ENCODE results near the gene ZBTB33. TPM values are rescaled to one million over a fixed set of nuclear protein-coding genes. Genes with fewer than 3 reads are reported as not detected.

The ZBTB33 gene, protein sequence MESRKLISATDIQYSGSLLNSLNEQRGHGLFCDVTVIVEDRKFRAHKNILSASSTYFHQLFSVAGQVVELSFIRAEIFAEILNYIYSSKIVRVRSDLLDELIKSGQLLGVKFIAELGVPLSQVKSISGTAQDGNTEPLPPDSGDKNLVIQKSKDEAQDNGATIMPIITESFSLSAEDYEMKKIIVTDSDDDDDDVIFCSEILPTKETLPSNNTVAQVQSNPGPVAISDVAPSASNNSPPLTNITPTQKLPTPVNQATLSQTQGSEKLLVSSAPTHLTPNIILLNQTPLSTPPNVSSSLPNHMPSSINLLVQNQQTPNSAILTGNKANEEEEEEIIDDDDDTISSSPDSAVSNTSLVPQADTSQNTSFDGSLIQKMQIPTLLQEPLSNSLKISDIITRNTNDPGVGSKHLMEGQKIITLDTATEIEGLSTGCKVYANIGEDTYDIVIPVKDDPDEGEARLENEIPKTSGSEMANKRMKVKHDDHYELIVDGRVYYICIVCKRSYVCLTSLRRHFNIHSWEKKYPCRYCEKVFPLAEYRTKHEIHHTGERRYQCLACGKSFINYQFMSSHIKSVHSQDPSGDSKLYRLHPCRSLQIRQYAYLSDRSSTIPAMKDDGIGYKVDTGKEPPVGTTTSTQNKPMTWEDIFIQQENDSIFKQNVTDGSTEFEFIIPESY
- 13.3 and 13.4 TPM in 2 replicates for total RNA-seq

- Mint-ChIP-seq H3K36me3 (ENCODE audit: low read depth) (peaks cover 29% of the 10 kb centered on the region), H3K4me3 (ENCODE audit: low read depth) (peak within 1 kb of the TSS; percentile 89), H3K9me3 (no peaks in the 10 kb centered on the region), H3K4me1 (ENCODE audit: low read depth) (peaks cover 14% of the 10 kb centered on the region), H3K27me3 (ENCODE audit: low read depth) (peaks cover 4% of the 10 kb centered on the region), H3K27ac (peak within 1 kb of the TSS; percentile 91)
- DNase-seq (ENCODE audit: low spot score), result peak; percentile 79
- intact Hi-C loops (cut with micrococcal nuclease), result loop anchor here (2.0 to 5.0 kb wide), 2 partner anchors 60 to 237 kb away; partner anchors contain the start of gene TMEM255A
These were observed at the start of gene ZBTB33 for GRCh38 chrX:120250522-120251271. Gene ZBTB33, plus strand, starts transcription at chrX:120250812. Its CDS starts 2,604 bp downstream, at chrX:120253416.

- Mint-ChIP-seq H3K4me1 (ENCODE audit: low read depth) (no peaks in the 10 kb centered on the region), H3K9me3 (no peaks in the 10 kb centered on the region), H3K36me3 (ENCODE audit: low read depth) (no peaks in the 10 kb centered on the region), H3K27ac (no peak overlapping the region), H3K4me3 (ENCODE audit: low read depth) (no peak overlapping the region), H3K27me3 (ENCODE audit: low read depth) (peaks cover 2% of the 10 kb centered on the region)
- intact Hi-C loops (cut with micrococcal nuclease), result no loop called here
- DNase-seq (ENCODE audit: low spot score), result no peak
These were observed 49.8 kb upstream of the ZBTB33 start for GRCh38 chrX:120200851-120201250.

- intact Hi-C loops (cut with micrococcal nuclease), result no loop called here
- H3K9me3 Mint-ChIP-seq, result no peaks in the 10 kb centered on the region
- no peak overlapping the region for H3K27ac Mint-ChIP-seq
- peaks cover 2% of the 10 kb centered on the region for H3K27me3 Mint-ChIP-seq (ENCODE audit: low read depth)
- no peaks in the 10 kb centered on the region for H3K4me1 Mint-ChIP-seq (ENCODE audit: low read depth)
- no peak overlapping the region for H3K4me3 Mint-ChIP-seq (ENCODE audit: low read depth)
- H3K36me3 Mint-ChIP-seq (ENCODE audit: low read depth), result no peaks in the 10 kb centered on the region
- DNase-seq (ENCODE audit: low spot score), result no peak
These were observed 44.5 kb upstream of the ZBTB33 start for GRCh38 chrX:120205816-120206753.

DNA sequence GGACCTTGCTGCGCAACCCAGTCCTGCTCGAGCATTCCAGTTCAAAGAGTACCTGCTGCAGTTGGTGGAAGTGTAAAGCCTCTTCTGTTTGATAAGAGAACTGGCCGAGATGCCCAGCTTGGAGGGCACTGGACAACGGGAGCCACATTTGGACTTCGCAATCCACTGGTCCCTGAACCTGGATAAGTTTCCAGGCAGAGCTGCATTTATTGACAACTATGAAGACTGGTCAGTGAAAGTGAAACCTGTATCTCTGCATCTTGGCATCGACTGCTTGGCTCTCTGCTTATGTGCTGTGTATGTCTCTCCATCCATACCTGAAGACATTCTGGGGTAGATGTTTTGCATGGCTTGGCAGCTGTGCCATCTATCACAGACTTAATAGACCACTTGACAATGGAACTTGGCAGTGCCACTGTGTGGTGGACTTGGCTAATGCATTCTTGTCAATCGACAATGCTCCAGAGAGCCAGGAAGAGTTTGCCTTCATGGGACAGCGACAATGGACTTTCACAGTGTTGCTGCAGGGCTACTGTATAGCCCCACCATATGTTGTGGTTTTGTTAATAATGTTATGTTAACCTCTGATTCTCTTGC lies 43.5 kb upstream of the ZBTB33 start:
- Mint-ChIP-seq H3K9me3 (no peaks in the 10 kb centered on the region), H3K27ac (no peak overlapping the region)

DNA sequence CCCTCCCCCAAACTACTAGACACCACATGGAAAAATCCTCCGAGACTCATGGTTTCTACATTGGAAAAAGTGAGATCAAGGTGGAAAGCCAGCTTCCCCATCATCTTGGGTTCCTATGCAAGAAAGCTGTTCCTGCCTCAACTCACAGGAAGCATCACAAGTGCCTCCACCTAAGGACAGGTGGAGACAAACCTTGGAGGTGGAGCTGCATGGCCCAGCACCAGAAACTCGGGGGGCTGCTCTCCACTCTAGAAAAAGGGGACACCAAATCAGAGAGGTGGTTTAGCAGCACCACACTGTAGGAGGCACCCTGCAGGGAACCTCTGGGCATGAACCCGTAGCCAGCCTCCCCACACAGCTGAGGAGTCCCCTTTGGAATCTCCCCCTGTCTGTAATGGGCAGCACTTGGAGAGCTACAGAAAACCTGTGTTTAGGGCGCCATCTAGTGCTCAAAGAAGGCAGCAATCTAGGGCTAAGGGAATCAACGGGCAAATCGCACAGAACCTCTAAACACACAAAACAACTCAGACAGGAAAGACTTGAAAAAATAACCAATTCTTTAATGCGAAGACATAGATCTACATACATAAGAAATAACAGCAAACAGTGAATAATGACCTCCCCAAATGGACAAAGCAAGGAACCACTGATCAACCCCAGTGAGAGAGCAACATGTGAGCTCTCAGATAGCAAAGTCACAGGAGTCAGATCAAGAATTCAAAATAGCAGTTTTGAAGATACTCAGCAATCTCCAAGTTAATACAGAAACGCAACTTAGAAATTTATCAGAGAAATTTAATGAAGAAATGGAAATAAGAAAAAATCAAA lies 37.0 kb upstream of the ZBTB33 start:
- DNase-seq (ENCODE audit: low spot score), result peak; percentile 27
- H3K27me3 Mint-ChIP-seq (ENCODE audit: low read depth), result peaks cover 12% of the 10 kb centered on the region
- H3K4me1 Mint-ChIP-seq (ENCODE audit: low read depth), result peaks cover 8% of the 10 kb centered on the region
- H3K27ac Mint-ChIP-seq, result no peak overlapping the region
- no peaks in the 10 kb centered on the region for H3K36me3 Mint-ChIP-seq (ENCODE audit: low read depth)
- no peaks in the 10 kb centered on the region for H3K9me3 Mint-ChIP-seq
- H3K4me3 Mint-ChIP-seq (ENCODE audit: low read depth), result no peak overlapping the region
- intact Hi-C loops (cut with micrococcal nuclease), result no loop called here

More for the DNA sequence above, 43.5 kb upstream of the ZBTB33 start:
- H3K27me3 Mint-ChIP-seq (ENCODE audit: low read depth), result peaks cover 2% of the 10 kb centered on the region
- no peaks in the 10 kb centered on the region for H3K36me3 Mint-ChIP-seq (ENCODE audit: low read depth)
- DNase-seq (ENCODE audit: low spot score), result no peak
- H3K4me1 Mint-ChIP-seq (ENCODE audit: low read depth), result no peaks in the 10 kb centered on the region
- no peak overlapping the region for H3K4me3 Mint-ChIP-seq (ENCODE audit: low read depth)
- intact Hi-C loops (cut with micrococcal nuclease), result no loop called here

DNA sequence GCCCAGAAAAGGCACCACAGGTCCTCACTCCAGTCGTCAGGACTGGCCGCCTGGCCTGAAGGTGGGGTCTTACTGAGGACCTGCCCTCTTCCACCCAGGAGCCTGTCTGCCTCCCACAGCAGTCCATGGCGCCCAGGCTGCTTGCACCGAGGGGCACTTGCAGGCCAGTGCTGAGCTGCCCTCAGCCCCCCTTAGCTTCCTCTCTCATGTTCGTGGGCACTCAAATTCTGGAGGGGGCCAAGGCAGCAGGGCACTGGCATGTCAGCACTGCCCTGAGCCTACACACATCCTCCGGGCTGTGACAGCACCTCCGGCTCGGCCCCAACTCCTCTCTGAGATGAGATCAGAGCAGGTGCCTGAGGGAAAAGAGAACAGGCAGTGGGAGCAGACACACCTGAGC lies 27.2 kb upstream of the ZBTB33 start:
- no peaks in the 10 kb centered on the region for H3K4me1 Mint-ChIP-seq (ENCODE audit: low read depth)
- H3K36me3 Mint-ChIP-seq (ENCODE audit: low read depth), result no peaks in the 10 kb centered on the region
- intact Hi-C loops (cut with micrococcal nuclease), result no loop called here

DNA sequence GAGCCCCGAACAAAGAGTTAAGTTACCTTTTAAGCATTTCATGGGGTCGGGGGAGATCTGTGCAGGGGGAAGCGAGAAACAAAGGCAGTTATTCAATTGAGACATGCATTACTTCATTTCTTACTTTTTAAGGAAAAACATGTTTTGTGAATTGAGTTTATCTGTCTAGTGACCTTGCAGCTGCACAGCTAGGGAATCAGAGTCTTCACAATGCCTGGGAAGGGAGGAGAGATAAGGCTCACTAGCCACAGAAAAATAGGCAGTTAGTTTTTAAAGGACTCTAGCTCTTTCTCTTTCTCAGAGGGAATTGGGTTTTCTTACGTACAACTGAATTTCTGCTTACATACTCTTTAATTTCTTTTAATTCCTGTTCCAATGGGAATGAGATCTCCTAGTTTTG lies 26.2 kb upstream of the ZBTB33 start:
- Mint-ChIP-seq H3K9me3 (no peaks in the 10 kb centered on the region), H3K27ac (no peak overlapping the region), H3K4me3 (ENCODE audit: low read depth) (no peak overlapping the region), H3K4me1 (ENCODE audit: low read depth) (no peaks in the 10 kb centered on the region), H3K36me3 (ENCODE audit: low read depth) (no peaks in the 10 kb centered on the region), H3K27me3 (ENCODE audit: low read depth) (no peaks in the 10 kb centered on the region)
- intact Hi-C loops (cut with micrococcal nuclease), result no loop called here
- DNase-seq (ENCODE audit: low spot score), result no peak

More for the DNA sequence above, 27.2 kb upstream of the ZBTB33 start:
- Mint-ChIP-seq H3K4me3 (ENCODE audit: low read depth) (no peak overlapping the region), H3K9me3 (no peaks in the 10 kb centered on the region), H3K27me3 (ENCODE audit: low read depth) (no peaks in the 10 kb centered on the region), H3K27ac (no peak overlapping the region)
- DNase-seq (ENCODE audit: low spot score), result no peak

DNA sequence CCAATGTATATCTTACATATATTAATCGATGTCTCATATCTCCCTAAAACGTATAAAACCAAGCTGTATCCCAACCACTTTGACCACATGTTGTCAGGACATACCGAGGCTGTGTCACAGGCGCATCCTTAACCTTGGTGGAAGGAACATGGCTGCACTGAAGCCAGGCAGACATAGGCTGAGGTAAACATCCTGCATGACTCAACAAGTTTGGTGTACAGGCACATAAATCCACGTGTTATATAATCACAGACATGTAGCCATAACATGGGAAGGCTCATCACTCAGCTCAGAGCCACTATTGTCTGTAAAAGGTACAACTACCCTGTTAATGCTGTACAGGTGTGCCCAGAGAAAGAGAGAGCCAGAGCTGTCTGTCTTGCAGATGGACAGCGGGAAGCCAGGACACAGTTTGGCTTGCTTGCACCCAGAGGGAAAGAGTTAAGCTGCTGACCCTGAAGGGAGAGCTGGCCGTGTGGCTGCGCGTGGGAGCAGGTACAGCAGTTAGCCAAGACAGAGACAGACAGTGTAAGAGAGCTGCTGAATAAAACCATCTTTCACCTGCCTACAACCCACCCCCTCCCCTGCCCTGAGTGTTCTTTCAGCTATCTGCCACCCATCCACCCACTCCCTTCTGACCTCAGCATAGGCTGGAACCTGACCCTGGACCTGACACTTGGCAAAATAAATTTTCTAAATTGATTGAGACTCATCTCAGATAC lies 22.3 kb upstream of the ZBTB33 start:
- intact Hi-C loops (cut with micrococcal nuclease), result no loop called here
- H3K36me3 Mint-ChIP-seq (ENCODE audit: low read depth), result no peaks in the 10 kb centered on the region

DNA sequence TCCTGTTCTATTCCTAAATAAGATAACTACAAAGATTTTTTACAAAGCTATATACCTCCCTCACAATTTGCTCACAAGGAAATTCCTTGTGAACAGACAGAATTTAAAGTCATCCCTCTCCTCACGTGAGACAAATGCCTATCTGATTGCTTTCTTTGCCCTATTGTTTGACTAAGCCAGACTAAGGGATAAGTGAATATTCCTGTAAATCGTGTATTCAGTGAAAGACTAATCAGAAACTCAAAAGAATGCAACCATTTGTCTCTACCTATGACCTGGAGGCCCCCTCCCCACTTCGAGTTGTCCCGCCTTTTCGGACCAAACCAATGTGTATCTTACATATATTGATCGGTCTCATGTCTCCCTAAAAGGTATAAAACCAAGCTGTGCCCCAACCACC lies 15.3 kb upstream of the ZBTB33 start:
- Mint-ChIP-seq H3K27ac (no peak overlapping the region), H3K36me3 (ENCODE audit: low read depth) (no peaks in the 10 kb centered on the region), H3K4me1 (ENCODE audit: low read depth) (no peaks in the 10 kb centered on the region), H3K4me3 (ENCODE audit: low read depth) (no peak overlapping the region), H3K27me3 (ENCODE audit: low read depth) (no peaks in the 10 kb centered on the region), H3K9me3 (peaks cover 4% of the 10 kb centered on the region)
- no peak for DNase-seq (ENCODE audit: low spot score)
- intact Hi-C loops (cut with micrococcal nuclease), result no loop called here

More for the DNA sequence above, 22.3 kb upstream of the ZBTB33 start:
- no peak for DNase-seq (ENCODE audit: low spot score)
- H3K4me3 Mint-ChIP-seq (ENCODE audit: low read depth), result no peak overlapping the region
- H3K9me3 Mint-ChIP-seq, result peaks cover 4% of the 10 kb centered on the region
- no peak overlapping the region for H3K27ac Mint-ChIP-seq
- no peaks in the 10 kb centered on the region for H3K27me3 Mint-ChIP-seq (ENCODE audit: low read depth)
- no peaks in the 10 kb centered on the region for H3K4me1 Mint-ChIP-seq (ENCODE audit: low read depth)

- H3K27ac Mint-ChIP-seq, result no peak overlapping the region
- no peak overlapping the region for H3K4me3 Mint-ChIP-seq (ENCODE audit: low read depth)
- no peaks in the 10 kb centered on the region for H3K27me3 Mint-ChIP-seq (ENCODE audit: low read depth)
- H3K36me3 Mint-ChIP-seq (ENCODE audit: low read depth), result no peaks in the 10 kb centered on the region
- peaks cover under 1% of the 10 kb centered on the region for H3K9me3 Mint-ChIP-seq
- no peak for DNase-seq (ENCODE audit: low spot score)
- intact Hi-C loops (cut with micrococcal nuclease), result no loop called here
- no peaks in the 10 kb centered on the region for H3K4me1 Mint-ChIP-seq (ENCODE audit: low read depth)
These were observed 13.7 kb upstream of the ZBTB33 start for GRCh38 chrX:120236687-120237479.

All from activated T-helper 2 cell treated with anti-CD3 and anti-CD28 coated beads, Interferon-gamma antibody, Interleukin-2, Interleukin-4, amounts not matched to agents 10 μg/mL and 5 μg/mL and 100 μg/mL, durations not matched to agents 14 hours and 24 hours and 36 hours (primary cell).